ENCODE data around the gene ELMO1.
A peak's percentile ranks its signal among the peaks of the same experiment; 100 is the strongest.

The ELMO1 gene

DNA sequence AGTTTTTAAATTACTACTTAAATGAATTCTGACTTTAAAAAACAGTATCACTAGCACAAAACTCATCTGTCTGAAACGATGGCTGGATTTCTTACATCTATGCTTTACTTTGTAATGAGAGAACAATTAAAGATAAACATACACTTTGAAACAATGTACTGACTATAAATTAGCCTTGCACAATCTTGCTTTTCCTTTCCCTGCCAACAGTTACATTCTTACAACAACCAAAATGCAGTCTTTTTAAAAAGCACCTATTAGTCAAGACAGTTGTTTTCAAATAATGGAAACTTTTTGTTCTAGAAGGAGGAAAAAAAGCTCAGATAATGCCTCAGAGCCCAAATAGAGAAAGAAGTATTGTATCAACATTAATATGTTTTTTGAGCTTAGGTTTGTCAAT lies 153.3 kb downstream of the ELMO1 start:
- no peak for DNase-seq

DNA sequence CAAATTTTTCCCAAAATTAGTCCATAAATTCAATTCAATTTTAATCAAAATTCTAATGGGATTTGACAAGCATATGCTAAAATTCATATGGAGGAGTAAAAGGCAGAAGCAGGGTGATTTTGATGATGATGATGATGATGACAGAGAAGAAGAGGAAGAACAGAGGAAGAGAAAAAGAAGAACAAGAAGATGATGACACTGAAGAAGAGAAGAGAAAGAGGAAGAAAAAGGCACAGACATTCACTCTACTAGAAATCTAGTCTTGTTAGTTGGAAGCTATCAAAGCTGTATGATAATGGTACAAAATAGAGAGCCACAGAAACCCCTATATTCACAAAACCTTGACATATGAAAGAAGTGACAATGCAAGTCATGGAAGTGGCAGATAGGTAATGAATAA lies 157.9 kb downstream of the ELMO1 start:
- no peak for DNase-seq

DNA sequence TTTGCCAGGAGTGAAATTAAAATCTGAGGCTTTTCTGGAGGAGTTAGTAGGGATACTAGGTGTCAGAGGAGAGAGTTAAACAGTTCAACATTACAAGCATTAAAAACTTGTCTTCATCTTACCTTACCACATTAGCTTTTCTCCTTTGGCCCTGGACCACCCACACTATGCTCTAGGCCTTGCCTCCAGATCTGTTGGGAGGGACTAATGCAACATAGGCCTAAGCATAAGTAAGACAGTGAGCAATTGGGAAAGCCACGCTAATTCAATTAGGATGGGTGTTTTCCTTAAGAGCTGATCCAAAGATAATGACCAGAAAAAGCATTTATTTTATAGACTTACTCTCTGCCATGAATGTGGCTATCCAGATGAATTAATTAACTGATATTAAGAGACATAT lies 158.9 kb downstream of the ELMO1 start:
- DNase-seq, result no peak

DNA sequence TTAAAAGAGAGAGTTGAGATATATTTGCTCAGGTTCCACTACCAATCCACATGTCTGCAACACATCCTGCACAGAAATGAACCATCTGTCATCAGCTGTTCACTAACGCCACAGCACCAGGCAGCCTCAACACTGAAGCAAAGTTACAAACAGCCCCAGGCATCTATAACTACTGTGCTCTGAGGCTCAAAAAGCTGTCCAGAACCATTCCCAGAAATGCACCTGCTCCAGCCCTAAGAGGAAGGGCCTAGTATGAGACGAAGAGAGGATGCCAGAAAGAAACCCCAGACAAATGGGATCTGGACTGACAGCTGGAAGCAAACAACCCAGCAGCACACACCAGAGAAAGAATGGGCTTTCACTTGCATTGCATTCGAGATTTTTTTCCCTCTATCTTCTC lies 159.3 kb downstream of the ELMO1 start:
- no peak for DNase-seq

DNA sequence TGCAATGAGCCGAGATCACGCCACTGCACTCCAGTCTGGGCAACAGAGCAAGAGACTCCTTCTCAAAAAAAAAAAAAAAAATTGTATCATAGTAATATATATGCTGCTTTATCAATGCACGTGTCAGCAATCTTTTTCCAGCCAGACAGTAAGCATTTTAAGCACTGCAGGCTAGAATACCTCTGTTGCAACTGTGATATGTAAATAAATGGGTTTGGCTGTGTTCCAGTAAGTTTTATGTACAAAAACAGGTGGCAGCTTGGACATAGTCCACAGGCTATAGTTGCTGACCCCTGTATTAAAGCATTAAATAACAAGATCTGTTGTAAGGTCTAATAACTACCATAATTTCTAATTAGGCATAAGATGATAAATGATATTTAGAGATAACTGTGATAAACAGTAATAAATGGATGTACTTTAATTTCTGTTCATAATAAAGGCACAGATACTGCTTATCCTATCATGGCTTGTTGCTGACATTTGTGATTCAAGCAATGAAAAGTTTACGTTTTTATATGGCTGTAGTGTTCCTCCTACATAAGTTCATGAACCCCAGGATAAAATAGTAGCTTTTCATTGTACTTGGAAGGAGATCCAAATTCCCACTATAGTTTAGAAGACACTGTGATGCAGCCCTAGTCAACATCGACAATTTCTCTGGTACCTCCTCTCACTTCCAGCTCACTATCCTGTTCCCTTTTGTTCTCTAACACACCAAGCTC lies 161.4 kb downstream of the ELMO1 start:
- DNase-seq, result peak; percentile 71

DNA sequence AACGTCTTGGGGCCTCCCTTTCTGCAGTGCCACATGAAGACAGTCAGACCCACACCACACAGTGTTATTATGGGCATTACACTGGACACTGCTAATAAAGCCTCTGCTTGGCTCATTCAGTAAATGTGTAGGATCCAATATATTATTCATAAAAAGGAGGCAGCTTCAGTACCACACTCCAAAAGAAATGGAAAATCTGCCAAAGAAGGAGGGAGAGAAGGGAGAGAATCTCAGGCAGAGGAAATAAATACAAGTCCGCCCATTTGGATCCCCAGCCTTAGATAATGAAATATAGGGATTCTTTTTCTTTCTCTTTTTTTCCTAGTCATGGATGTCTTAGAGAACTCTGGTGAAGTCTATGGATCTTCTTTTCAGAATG lies 162.2 kb downstream of the ELMO1 start:
- DNase-seq, result no peak

DNA sequence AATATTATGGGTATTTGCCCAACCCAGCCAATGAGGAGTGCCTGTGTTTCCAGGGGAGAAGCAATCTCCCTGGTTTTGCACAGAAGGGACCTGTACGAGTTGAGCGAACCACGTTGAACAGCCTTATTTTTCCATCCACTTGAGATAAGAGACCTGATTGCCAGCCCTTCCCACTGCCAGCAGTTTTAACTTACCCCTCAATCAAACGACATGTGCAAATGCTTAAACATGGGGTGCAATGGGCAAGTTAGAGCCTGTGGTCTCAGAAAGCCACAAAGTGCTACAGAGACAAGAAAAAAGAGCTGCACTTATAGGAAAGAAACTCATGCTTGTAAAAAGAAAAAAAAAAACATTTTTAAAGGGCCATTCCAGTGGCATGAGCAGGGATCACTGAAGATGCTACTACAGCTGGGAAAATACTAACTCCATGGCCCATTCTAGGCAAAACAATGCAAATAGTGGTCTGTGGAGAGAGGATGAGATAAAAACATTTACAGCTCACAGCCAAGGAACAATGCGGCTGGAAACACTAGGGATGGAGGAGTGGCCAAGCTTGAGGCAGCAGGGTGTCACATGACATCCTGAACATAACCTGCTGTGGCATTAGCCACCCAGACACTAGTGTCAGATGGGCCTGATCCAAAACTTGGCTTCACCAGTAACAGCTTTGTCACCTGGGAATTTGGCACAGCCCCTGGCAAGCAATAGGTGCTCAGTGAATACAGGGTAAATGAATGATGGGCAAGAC lies 162.8 kb downstream of the ELMO1 start:
- peak; percentile 63 for DNase-seq

DNA sequence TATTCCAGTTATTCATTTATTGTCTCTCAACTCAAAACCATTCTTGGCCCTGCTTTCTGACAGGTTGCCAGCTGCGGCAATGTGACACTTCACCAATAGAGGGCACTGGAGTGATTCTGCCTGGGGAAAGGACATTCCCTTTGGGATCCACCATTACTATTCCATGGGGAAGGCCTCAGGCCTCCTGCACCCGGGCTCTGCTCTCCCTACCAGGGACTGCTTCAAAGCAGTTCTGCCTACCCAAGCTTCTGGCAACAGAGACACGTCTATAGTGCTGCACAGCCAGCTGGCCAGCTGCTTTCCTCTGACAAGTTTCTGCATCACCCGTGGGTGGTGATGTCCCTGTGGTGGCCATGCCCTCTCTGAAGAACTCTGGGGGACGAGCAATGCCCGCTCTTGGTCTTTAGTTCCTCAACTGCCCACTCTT lies 163.8 kb downstream of the ELMO1 start:
- peak; percentile 64 for DNase-seq

DNA sequence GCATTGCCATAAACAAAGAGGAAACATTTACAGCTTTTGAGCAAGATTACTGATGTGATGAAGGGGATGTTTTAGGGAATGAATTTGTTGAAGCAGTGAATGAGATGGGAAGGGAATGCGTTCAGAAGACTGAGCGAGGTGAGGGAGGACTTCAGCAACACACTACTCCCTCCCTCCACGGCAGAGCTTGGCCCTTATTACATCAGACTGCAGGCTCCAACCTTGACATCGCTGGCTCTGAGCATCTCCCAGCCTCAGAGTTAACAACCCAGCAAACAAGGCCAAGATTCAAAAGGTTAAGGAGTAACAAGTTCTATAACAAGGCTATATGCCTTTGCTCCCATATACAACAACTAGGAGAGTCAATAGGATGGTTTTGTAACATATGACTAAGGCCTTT lies 164.4 kb downstream of the ELMO1 start:
- DNase-seq, result no peak

DNA sequence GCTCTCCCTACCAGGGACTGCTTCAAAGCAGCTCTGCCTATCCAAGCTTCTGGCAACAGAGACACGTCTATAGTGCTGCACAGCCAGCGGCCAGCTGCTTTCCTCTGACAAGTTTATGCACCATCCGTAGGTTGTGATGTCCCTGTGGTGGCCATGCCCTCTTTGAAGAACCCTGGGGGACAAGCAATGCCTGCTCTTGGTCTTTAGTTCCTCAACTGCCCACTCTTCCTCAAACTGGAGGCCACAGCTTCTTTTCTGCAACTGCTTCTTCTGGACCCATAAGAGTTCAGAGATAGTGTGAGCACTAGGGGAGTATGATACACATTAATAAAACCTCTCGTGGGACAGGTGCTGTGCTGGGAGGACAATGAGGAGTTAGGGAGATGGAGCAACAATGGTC lies 164.9 kb downstream of the ELMO1 start:
- no peak for DNase-seq

DNA sequence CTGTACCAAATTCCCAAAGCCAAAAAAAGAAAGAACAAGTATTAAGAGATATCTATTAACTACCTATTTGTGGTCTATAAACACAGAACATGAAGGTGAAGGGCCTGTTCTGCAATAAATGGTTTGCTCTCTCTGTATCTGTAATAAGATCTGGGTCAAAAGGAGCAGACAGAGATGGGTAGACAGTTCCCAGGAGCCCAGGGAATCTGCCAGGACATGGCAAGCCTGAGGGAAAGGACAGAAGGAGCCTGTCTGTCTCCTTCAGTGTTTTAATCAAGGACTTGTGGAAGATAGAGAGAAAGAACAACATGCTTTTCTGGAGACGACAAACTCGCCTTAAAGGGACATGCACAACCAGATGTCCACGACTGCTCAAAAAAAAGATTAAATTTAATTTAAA lies 165.7 kb downstream of the ELMO1 start:
- no peak for DNase-seq

DNA sequence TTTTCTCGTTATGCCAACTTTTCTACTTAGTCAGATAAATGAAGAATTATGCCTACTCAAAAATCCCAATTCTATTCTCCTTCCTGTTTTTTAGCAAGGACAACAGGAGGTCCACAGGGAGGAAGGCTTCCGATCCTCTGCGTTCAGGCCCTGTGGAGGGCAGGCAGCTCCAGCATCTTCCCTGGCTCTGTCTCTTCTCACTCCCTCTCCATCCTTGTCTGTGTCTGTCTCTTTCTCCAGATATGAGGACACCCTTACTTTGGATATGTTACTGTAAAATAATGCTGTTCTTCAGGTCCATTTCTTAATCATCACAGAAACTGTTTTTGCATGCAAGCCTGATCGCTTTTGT lies 166.6 kb downstream of the ELMO1 start:
- no peak for DNase-seq

DNA sequence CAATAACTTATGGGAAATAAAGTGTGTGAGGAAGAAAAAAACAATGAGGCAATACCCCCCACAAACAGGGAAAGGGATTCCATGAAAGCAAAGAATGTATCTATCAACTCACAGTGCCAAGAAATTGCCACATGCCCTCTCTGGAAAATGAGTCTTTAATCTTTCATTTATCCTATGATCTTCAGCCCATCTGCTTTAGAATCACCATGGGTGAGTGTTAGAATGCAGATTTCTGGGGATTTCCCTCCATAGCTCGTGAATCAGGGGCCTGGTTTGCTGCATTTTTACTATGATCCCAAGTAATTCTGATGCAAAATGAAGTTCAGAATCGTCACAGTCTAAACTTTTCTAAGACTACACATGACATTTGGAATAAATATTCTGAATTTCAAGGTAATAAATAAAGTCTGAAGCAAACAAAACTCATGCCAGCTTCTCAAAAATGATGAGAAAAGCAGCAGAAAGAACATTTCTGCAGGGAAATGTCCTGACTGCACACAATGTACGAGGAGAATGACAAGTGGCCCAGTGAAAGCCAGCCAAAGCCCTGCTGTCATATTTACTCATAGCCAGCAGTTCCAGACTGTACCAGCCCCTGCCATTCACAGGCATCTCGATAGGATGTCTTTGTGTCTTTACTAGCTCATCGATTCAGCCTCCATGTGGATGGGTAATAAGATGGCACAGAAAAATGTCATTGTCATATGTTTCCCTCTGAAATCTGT lies 167.1 kb downstream of the ELMO1 start:
- no peak for DNase-seq

DNA sequence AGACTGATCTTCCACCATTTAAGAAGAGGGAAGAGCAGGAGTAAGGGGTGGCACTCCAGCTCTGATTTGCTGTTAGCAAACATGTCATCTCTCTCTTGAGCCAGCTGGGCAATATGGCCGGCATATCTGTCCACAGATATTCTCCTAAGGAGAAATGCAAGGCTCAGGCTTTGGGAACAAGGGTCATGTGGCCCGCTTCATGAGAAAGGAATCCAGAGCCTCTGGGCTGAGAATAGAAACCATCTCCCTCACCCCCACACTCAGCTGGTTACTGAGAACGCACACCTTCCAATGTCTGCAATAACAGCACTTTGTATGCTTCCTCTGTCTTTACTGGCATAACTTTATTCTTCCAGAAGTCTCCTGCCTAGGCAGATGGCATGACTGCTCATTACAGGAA lies 171.2 kb downstream of the ELMO1 start:
- no peak for DNase-seq

DNA sequence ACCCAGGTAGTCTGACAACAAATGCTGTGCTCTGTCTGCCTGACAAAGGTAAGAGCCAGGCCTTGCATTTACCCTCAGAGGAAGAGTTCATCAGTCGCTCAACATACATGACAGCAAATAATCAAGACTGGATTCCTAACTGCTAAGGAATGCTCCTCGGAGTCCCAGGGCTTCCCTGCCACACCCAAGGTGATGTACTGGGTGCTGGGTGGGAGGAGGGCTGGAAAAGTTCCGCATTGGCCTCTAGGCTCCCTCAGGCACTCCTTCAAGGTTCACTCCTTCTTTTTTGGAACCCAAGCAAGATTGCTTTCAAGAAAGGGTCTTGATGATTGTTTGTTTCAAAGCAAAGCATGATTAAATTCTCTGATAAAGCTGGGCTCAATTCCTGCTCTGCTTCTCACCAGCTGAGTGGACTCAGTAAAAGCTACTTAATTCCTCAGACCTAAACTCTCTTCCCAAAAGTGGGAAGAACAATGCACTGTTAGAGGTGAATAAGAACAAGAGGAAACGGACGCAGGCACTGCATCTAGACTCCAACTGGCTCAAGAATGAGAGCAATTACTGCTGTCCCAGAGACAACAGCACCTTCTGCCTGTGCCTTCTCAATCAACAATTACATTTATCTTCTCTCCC lies 173.5 kb downstream of the ELMO1 start:
- no peak for DNase-seq

DNA sequence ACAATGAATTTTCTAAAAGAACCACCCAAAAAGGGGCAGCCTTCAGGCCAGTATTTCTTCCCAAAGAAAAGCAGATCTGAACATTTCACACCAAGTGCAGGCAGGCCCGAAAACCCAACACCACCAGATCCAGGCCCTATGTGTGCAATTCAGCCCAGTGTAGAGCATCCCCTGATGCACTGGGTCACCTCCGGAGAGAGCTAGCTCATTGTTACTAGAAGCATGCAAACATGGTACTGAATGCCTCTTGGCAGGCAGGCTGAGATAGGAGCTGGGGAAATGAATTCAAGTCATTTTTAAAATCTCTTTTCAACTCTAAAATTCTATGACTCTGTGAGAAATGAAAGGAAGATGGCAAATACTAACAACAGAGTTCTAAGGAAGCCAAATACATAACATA lies 174.8 kb downstream of the ELMO1 start:
- DNase-seq, result no peak

DNA sequence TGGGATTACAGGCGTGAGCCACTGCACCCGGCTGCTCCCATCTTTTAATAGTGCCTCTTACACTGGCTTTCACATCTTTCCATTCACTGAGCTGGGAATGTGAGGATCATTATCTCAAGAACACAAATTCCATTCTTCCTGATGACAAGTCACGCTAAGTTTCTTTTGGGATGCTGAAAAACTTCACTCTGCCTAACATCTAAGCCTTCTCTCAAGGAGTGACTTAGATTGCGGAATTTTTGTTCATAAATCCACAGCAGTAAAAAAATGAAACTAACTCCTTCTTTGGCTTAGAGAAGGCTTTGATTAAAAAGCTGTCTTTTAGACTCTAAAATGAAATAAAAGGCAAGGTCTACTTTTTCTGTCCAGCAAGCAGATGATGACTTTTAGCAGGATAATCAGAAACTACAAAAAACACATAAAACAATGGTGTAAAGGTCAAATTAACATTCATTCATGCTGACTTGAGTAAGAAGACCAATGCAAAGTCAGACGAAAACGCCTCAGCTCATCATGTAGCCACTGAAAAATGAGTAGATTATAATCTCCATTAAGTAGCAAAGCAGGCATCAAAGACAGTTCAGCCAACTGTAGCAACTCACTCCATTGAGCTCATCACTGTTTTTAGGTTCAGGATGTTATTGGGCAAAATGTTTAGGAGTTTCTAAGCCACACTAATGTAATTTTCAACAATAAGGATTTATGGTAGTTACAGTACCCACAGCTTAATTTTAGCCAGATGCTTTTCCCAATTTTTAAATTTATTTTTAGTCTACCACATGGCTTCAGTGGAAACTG lies 178.8 kb downstream of the ELMO1 start:
- no peak for DNase-seq

DNA sequence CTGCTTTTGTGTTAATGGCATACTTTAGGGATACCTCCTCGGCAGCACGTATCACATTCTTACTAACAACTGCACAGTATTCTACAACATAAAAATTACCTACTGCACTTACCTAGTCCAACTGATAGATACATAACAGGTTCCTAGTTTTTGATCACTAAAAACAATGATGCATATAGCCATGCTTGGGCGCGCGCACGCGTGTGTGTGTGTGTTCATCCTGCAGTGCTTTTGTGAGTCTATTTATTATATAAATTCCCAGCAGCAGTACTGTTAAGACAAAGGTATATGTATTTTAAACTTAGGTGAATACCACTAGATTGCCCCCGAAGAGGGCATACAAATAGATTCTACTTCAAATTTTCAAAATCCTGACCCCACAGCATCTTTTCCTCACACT lies 181.4 kb downstream of the ELMO1 start:
- no peak for DNase-seq

DNA sequence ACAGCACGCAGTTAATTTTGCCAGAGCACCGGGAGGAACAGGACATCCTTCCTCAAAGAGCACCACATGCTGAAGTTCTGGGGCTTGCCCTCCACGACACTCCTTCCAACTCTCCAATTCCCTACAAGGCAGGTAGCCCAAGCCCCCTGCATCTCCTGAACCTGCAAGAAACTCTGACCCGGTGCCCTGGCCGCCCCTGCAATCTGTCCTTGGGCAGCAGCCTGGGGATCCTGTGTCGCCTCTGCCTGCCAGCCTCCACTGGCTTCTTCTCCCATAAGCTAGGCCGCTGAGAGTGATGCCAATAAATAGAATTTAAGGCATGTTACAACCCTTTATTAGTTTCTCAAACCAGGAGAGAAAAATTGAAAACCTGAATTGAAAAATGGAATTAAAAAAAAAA lies 182.8 kb downstream of the ELMO1 start:
- no peak for DNase-seq

DNA sequence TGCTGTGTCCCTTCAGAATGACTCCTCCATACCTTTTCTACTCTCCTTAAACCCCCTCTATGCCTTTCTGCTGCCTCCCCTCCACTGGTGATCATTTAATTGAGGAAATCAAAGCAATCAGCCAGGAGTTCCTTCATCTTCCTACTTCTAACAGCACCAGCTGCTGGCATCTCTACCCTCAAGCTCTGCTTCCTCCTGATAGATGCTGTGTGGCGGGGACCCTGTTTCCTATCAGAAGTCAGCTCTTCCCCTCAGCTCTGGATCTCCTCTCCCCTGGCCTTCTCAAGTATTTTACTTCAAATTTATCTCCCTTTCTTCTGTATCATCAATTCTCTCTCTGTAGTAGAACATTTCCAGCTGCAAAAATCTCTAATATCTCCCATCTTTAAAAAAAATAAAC lies 183.7 kb downstream of the ELMO1 start:
- DNase-seq, result peak; percentile 23

DNA sequence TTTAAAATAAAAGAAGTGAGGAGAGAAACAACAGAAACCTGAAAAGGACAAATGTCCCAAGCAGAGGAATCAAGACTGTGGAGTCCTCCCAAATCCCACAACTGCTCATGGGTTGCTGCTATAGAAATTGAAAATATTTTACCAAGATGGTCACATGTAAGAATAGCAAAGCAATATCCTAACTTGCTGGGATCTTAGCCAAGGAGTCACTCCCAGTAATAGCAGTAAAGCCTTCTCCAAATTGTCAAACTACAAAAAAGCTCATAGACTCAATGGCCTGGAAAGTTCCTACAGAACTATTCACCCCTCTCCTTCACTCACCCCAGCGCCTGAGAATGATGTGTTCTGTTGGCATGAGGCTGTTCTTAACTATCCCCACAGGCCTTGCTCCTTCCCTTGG lies 186.5 kb downstream of the ELMO1 start:
- DNase-seq, result no peak

DNA sequence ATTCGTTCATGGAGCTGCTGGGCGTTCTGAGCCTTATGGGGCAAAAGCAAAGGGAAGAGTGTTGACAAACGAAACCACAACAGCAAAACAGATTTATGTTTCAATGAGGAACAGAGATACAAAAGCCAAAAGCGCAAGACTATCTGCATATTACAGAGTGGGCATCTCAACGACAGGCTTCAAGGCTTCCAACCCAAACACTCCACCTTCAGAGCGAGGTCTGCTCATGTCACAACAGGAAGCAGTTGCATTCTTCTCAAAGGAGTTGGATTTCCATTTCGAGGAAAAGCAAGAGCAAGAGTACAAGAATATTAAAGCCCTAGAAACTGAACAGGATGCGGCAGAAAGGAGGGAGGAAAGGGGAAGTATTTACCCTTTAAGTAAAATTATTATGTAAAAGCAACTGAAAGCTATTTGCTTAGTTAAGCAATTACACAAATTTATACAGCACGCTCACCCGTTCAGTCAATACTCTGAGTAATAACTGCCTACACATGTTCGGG lies 189.3 kb downstream of the ELMO1 start:
- DNase-seq, result peak; percentile 8

DNA sequence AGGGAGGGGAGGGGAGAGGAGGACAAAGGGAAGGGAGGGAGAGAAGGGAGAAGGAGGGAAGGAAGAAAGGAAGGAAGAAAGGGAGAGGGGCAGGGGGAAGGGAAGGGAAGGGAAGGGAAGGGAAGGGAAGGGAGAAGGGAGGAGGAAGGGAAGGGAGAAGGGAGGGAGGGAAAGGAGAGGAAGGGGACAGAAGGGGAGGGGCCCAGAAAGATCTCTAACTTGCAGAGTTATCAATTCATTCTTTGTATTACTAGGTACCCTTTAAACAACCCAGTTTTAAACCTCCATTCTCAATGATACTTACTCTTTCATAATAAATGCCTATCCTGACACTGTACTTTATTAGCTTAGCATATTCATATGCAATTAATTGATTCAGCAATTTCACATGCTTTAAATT lies 192.0 kb downstream of the ELMO1 start:
- DNase-seq, result no peak
